UCSD-AML1 (cell line): ENCODE results near the gene COL8A2.

Experiments
- DNase-seq: peaks from one replicate; lab custom pipeline; 2025; ENCODE audit not compliant: unreplicated experiment; lab: John Stamatoyannopoulos, UW

Gene COL8A2

GRCh38 chr1:36070349-36070748 lies 54.7 kb downstream of the COL8A2 start:
- no peak for DNase-seq

- no peak for DNase-seq
These were observed 56.2 kb downstream of the COL8A2 start for GRCh38 chr1:36068866-36069265.

GRCh38 chr1:36067871-36068270 lies 57.2 kb downstream of the COL8A2 start:
- no peak for DNase-seq

- DNase-seq = no peak
These were observed 62.7 kb downstream of the COL8A2 start for GRCh38 chr1:36062315-36062714.

- no peak for DNase-seq
These were observed 69.3 kb downstream of the COL8A2 start for GRCh38 chr1:36055706-36056105.

GRCh38 chr1:36053978-36054377 lies 71.0 kb downstream of the COL8A2 start:
- DNase-seq = no peak

GRCh38 chr1:36051821-36052220 lies 73.2 kb downstream of the COL8A2 start:
- DNase-seq = no peak
